HG02981 (cell line): ENCODE measurements around the gene GBP4.

ENCODE experiments used
- ATAC-seq: cut with Tn5 transposase; IDR thresholded peaks from one replicate; pipeline ENCODE4 v1.9.1; 2021; ENCODE audit warnings: mild to moderate bottlenecking, moderate library complexity; ENCODE audit not compliant: unreplicated experiment

GBP4 gene

DNA sequence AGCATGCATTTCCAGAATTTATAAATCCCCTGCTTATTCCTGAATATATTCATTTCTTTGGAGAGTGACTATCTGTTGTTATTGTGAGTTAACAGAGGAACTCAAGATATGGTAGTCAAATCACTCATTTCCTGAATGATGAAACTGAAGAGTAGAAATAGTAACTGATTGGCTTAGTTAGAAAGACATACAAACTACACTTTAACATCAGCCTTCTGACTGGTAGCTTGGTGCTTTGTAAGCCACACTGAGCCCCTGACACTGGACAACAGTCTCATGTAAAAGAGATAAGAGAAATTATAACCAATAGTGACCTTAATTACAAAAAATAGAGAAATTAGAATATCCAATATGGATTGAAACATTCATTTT lies 27.7 kb downstream of the GBP4 start:
- ATAC-seq: no peak

DNA sequence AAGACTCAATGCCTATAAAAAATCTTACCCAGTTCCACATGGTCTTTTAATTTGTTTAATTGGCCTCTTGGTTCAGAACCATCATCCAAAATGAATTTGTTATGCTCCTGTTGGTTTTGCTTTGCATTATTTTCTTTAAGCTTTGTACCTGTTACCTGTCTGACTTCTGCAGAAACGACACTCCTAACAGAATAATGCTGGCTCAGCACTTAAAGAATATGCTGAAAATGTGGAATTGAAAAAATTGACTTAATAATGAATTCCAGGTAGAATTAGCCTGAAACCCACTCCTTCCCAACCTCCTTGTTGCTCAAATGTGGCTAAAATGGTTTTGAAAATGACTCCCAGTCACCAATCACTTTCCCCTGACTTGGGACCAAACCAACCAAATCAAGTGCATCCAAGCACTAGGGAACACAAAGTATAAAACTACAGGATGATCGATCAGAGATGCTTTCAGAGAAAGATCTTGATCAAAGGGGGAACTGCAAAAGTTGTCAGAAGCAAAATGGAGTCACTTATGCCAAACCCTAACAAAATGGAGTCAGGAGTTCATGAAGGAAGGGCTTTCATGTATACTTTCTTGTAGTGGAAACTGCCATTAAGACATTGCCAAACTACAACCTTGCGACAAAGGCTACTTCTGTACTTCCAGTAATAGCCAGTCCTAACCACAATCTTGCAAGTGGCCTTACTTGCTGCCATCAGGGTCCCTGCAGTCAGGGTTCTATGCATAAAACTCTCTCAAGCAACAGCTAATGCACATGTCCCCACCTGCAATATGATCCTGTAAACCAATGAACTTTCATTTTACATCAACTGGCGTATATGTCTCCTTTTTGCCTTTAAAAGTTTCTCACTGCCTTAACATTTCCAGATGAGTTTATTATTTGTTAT lies 28.3 kb downstream of the GBP4 start:
- no peak for ATAC-seq

DNA sequence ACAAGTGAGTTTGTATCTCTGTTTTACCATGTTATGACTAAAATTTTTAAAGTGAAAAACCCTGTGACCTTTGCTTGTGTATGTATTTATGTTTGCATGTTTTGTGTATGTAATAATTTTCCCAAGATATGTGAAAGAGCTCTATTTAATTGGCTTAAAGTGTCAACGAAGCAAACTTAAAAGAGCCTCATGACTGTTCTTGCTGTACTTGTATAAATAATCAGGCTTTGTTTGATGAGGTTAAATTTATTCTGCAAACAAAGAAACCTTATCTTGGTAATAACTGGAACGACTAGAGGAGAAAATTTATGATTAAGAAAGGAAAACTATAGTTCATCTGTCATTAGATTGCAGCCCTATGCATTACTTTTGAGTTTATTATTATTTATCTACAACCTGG lies 29.6 kb downstream of the GBP4 start:
- no peak for ATAC-seq

DNA sequence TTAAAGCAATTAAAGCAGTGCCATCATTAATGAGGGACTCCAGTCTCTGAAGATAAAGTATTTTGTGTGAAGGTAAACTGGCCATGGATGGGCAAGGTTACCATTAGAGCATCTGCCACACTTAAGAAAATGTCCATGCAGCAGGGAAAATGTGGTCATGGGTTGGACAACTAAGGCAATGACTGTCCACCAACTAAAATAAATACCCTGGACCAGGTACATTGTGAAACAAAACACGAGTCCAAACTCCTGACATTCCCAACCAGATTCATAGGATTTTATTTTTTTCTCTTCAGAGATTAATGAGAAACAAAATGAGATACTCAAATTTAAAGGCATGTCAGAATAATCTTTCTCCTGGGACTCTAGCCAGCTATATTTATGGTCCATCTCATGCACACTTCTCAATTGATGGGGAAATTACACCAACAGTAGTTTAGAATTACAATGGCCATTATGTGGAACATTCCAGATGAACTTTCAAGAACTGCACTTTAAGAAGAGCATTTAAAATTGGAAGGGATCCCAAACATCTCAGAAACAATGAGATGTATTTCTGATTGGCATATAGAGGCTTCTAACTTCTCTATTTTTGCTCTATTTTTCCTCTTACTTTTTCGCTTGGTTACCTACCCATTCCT lies 31.0 kb downstream of the GBP4 start:
- ATAC-seq: no peak

DNA sequence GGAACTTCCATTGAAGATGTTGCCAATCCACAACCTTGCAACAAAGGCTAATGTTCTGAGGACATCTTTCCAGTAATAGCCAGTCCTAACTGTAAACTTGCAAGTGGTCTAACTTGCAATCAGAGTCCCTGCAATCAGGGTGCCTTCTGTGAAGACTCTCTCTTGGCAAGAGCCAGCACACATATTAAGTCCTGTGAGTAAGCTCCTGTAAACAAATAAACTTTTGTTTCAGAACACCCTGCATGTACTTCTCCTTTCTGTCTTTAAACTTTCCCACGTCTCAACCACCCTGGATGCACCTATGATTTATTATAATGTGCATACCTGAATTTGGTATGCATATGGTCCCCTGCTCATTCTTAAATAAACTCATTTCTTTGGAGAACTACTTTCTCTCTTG lies 32.0 kb downstream of the GBP4 start:
- ATAC-seq: no peak

DNA sequence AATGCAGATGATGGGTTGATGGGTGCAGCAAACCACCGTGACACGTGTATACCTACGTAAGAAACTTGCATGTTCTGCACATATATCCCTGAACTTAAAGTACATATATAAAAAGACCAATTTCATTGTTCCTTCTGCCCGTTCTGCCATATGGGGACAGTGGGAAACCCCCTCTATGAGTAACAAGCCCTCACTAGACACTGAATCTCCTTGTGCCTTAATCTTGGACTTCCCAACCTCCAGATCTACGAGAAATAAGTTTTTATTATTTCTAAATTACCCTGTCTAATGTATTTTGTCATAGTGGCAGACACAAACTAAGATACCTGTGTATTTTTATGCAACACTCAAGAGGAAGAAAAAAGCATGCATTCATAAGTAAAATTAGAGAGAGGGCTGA lies 32.9 kb downstream of the GBP4 start:
- ATAC-seq: no peak

DNA sequence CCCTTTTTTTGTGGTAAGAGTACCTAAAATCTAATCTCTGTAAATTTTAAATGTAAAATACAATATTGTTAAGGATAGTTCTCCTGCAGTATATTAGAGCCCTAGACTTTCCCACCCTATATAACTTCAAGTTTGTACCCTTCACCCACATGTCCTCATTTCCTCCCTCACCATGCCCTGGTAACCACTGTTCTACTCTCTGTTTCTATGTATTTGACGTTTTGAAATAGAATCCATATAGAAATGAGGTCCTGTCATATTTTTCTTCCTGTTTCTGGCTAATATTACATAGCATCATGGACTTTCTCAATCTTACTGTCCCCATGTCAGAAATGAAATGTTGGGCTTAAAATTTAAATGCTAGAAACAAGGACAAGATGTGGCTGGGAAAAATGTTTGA lies 47.7 kb downstream of the GBP4 start:
- no peak for ATAC-seq

DNA sequence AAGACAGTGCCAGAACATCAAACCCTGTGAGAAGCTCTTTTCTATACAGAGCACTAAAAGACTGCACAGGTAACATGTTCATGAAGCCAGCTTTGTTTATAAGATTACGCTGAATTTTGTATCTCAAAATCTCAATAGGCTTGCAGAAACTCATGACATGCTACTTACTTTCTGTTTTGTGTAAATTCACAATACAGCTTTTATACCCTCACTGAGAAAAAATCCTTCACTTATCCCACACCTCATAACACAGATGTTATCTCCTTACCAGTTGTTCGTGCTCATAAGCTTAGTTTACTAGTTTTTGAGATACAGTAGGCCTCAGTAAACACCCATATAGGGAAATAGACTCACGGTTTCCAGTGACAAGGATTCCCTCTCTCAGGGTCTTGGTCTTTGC lies 48.8 kb downstream of the GBP4 start:
- no peak for ATAC-seq

DNA sequence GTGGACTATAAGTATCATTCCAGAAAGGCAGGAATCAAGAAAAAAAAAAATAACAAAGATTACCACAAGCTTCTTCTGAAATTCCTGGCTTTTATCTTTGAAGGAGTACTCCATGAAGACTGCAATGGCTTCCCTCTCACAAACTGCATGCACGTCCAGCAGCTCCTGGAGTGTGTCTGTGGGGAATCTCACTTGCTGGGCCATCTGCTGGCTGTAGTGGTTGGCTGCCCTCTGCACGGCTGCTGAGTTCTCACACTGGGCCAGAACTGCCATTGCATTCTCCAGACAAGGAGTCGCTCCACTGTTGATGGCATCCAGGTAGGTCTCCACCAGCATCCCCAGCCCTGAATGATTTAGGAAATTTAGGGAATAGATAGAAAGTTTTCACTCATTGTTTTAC lies 49.5 kb downstream of the GBP4 start:
- no peak for ATAC-seq

DNA sequence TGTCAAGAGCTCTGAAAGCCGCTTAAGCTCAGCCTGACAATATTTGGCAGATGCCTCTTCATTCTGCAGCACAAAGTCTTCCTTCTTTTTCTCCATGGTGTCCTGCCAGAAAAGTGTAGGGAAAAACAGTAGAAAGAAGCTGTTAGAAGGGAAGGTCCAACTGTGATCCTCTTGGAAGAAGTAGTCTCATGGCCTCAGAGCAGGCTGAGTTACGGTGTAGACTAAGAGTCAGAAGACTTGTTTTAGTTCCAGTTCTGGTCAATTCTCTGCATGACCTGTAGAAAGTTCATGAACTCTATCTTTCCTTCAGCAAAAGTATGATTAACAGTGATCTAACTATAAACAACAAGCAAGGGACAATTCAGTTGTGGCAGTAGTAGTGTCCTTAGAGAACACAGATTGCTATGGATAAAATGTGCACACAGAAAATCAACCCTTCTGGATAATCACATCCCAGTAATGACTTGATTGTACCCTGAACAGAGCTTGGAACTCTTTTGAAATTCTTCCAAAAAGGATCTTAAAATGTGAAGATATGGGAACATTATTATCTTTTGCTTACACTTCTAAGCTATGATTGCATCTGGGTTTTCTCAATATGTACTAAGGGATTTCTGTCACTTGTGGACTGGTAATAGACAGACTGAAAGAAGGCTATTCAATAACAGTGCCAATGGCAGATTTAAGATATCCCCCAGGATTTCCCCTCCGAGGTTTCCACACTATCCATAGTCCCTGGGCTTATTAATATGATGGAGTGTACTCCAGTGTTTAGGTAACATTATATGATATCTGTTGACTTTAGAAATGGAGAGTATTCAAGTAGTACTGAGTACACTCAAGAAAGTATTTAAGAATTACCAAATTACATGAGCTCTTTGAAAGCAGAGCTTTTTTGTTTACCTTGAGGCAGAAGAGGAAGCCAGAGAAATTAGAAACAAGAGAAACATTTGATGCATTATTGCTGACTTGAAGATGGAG lies 50.8 kb downstream of the GBP4 start:
- no peak for ATAC-seq

DNA sequence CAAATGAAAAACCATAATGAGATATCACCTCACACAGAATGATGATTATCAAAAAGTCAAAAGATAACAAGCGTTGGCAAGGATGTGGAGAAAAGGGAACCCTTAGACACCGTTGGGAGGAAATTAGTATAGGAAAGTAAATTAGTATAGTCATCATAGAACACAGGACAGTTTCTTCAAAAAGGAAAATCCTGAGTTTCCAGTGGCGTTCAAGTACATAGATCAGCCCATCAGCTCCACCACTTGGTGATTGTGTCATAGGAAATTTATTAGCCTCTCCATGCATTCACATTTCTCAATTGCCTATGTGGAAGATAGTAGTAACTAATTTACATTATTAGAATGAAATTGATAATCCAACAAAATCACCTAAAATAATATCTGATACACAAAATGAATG lies 52.0 kb downstream of the GBP4 start:
- ATAC-seq: no peak

DNA sequence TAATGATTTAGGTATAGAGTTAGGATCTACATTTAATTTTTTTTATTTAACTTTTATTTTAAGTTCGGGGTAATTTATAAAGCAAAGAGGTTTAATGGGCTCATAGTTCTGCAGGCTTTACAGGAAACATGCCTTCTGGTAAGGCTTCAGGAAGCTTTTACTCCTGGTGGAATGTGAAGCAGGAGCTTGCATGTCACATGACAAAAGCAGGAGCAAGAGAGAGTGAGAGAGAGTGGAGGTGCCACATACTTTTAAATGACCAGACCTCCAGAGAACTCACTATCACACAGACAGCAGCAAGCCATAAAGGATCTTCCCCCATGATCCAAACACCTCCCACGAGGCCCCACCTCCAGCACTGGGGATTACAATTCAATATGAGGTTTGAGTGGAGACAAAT lies 55.3 kb downstream of the GBP4 start:
- no peak for ATAC-seq

DNA sequence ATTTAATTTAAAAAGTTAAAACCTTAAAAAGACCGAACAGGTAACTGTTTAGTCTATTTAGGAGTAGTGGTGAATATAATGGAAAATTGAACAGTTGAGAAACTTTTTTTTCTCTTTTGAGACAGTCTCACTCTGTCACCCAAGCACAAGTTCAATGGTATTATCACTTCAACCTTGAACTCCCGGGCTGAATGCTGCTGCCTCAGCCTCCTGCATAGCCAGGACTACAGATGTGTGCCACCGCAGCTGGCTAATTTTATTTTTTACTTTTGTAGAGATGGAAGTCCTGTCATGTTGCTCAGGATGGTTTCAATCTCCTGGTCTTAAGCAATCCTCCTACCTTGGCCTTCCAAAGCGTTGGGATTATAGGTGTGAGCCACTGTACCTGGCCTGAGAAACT lies 56.6 kb downstream of the GBP4 start:
- no peak for ATAC-seq

DNA sequence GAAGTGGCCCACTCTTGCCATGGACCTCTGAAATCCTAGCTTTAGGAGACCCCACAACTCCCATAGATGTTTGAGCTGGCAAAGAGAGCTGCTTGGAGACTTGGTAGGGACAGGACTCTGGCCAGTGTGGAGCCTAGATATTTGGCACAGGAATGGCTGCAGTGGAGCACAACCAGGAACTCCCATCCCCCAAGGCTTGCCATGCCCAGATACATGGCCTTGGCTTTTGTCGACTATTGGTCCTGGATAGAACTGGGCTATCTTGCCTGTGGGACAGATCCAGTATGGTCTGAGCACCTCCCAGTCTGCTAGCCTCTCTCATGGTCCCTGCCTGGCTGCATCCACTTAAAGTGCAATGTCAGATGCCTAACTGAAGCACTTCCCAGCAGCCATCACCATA lies 65.0 kb downstream of the GBP4 start:
- no peak for ATAC-seq
